CD14-positive monocyte (primary cell): Measurements from ENCODE around the gene NR6A1. TPM values are rescaled to one million over a fixed set of nuclear protein-coding genes. Genes with fewer than 3 reads are reported as not detected.

ENCODE experiments used
- DNase-seq, 3 donors: peaks; one replicate each; pipeline ENCODE4 v3.0.0-alpha.2; 2011 to 2022
- H2AFZ ChIP-seq: 2 replicates; pipeline ENCODE4 v1.6.0; 2012; ENCODE audit warnings: mild to moderate bottlenecking, low read depth, low read length, inconsistent platforms; ENCODE audit not compliant: insufficient read depth, poor library complexity, severe bottlenecking
- H3K27ac ChIP-seq, 2 donors: 1 replicate in 1 of 2; 2 replicates in 1 of 2; pipeline ENCODE4 v1.5.1; 2012 to 2013; ENCODE audit warnings: low read length in 2 of 2, control low read depth in 1 of 2, inconsistent platforms in 1 of 2, low read depth in 1 of 2, mild to moderate bottlenecking in 1 of 2
- H3K27me3 ChIP-seq, 2 donors: one replicate each; pipeline versions ENCODE4 v1.6.0 to v1.6.1; 2011 to 2013; ENCODE audit warnings: low read length in 2 of 2; ENCODE audit not compliant: control insufficient read depth in 2 of 2, insufficient read depth in 2 of 2
- H3K36me3 ChIP-seq, 2 donors: replicated peaks in 1 of 2; 1 replicate in 1 of 2; 2 replicates in 1 of 2; pipeline versions ENCODE4 v1.5.1 to v1.6.1; 2012 to 2013; ENCODE audit warnings: low read length in 2 of 2, control low read depth in 1 of 2, inconsistent platforms in 1 of 2, mild to moderate bottlenecking in 1 of 2; ENCODE audit not compliant: insufficient read depth in 2 of 2, control insufficient read depth in 1 of 2
- H3K4me1 ChIP-seq, 2 donors: 1 replicate in 1 of 2; 2 replicates in 1 of 2; pipeline versions ENCODE4 v1.5.1 to v1.6.1; 2012 to 2013; ENCODE audit warnings: low read length in 2 of 2, control low read depth in 1 of 2, inconsistent platforms in 1 of 2, mild to moderate bottlenecking in 1 of 2, moderate library complexity in 1 of 2; ENCODE audit not compliant: insufficient read depth in 2 of 2, control insufficient read depth in 1 of 2
- H3K4me2 ChIP-seq: replicated peaks from 2 replicates; pipeline ENCODE3; 2012; ENCODE audit warnings: low read length, moderate library complexity, mild to moderate bottlenecking; ENCODE audit not compliant: poor library complexity, severe bottlenecking; ENCODE audit errors: extremely low read depth
- H3K4me3 ChIP-seq, 3 experiments: fragments of 200-600 bp in 1 of 3; sonication (generic) in 1 of 3; replicated peaks in 1 of 3; 1 replicate in 2 of 3; 2 replicates in 1 of 3; pipeline ENCODE4 v1.5.1; 2011 to 2013; ENCODE audit warnings: low read length in 3 of 3, mild to moderate bottlenecking in 3 of 3, control low read depth in 2 of 3, low read depth in 2 of 3, inconsistent platforms in 1 of 3, moderate library complexity in 1 of 3
- H3K79me2 ChIP-seq: 2 replicates; pipeline ENCODE4 v1.6.0; 2012; ENCODE audit warnings: mild to moderate bottlenecking, control low read depth, inconsistent platforms, low read length, moderate library complexity; ENCODE audit not compliant: insufficient read depth
- H3K9ac ChIP-seq: 2 replicates; pipeline ENCODE4 v1.6.0; 2017; ENCODE audit warnings: low read length, mild to moderate bottlenecking; ENCODE audit not compliant: insufficient read depth, poor library complexity, severe bottlenecking
- H3K9me3 ChIP-seq, 2 donors: replicated peaks in 1 of 2; 1 replicate in 1 of 2; 2 replicates in 1 of 2; pipeline versions ENCODE4 v1.5.1 to v1.6.1; 2012 to 2013; ENCODE audit warnings: low read length in 2 of 2, control low read depth in 1 of 2; ENCODE audit not compliant: control insufficient read depth in 1 of 2, insufficient read depth in 1 of 2
- H4K20me1 ChIP-seq: 2 replicates; pipeline ENCODE4 v1.6.0; 2012; ENCODE audit warnings: mild to moderate bottlenecking, low read length, control low read depth, moderate library complexity; ENCODE audit not compliant: insufficient read depth
- H3K27ac Mint-ChIP-seq, 7 donors: one replicate each; pipeline ENCODE4 v1.8.0; 2020; ENCODE audit warnings: mild to moderate bottlenecking in 7 of 7, mixed read lengths in 7 of 7, moderate library complexity in 6 of 7, inconsistent platforms in 2 of 7
- H3K27me3 Mint-ChIP-seq, 3 donors: one replicate each; pipeline ENCODE4 v1.8.0; 2021 to 2022; ENCODE audit warnings: low read depth in 3 of 3, mild to moderate bottlenecking in 3 of 3, mixed read lengths in 3 of 3, moderate library complexity in 3 of 3, inconsistent platforms in 1 of 3
- H3K36me3 Mint-ChIP-seq, 2 donors: one replicate each; pipeline ENCODE4 v1.8.0; 2020; ENCODE audit warnings: mixed read lengths in 2 of 2, inconsistent platforms in 1 of 2, mild to moderate bottlenecking in 1 of 2
- H3K4me1 Mint-ChIP-seq: one replicate; pipeline ENCODE4 v1.8.0; 2020; ENCODE audit warnings: mild to moderate bottlenecking, mixed read lengths
- H3K4me3 Mint-ChIP-seq, 2 donors: one replicate each; pipeline ENCODE4 v1.8.0; 2020; ENCODE audit warnings: mild to moderate bottlenecking in 2 of 2, mixed read lengths in 2 of 2, moderate library complexity in 1 of 2
- H3K9me3 Mint-ChIP-seq, 7 donors: one replicate each; pipeline ENCODE4 v1.8.0; 2020 to 2022; ENCODE audit warnings: mixed read lengths in 7 of 7, mild to moderate bottlenecking in 6 of 7, moderate library complexity in 6 of 7, inconsistent platforms in 2 of 7
- CTCF ChIP-seq: fragments of 200-600 bp; IDR thresholded peaks from one replicate; pipeline ENCODE4 v1.8.0; 2022; ENCODE audit warnings: antibody characterized with exemption, mild to moderate bottlenecking
- WGBS: methylation state at CpG from one replicate; pipeline ENCODE4 v1.1.5; 2013; ENCODE audit warnings: missing lambda C conversion rate; ENCODE audit not compliant: insufficient coverage; 5-methylcytosine and 5-hydroxymethylcytosine counted together
- intact Hi-C, 2 donors: fragments of 100-400 bp; cut with micrococcal nuclease; formaldehyde crosslinking; loops; one replicate each; pipeline versions ENCODE4 v1.15.0 to v1.15.1; 2023
- polyA plus RNA-seq, 3 donors: library from polyadenylated mRNA; depleted of rRNA in 1 of 3; unstranded in 2 of 3; stranded (reverse) in 1 of 3; fragments of 300-500 nt in 2 of 3; fragments of >200 nt in 1 of 3; fragmentation: Illumina TruSeq in 2 of 3; gene quantifications; 1 replicate in 2 of 3; 2 replicates in 1 of 3; pipeline ENCODE4 v1.2.3, GENCODE V29; 2012 to 2021

The NR6A1 gene
- polyA plus RNA-seq, 3 donors: 0.15 to 2.9 (median 0.28) TPM

GRCh38 chr9:124768334-124768733 lies 2.8 kb downstream of the NR6A1 start:
- Histone ChIP-seq H4K20me1 (peaks cover 13% of the 10 kb centered on the region), H3K36me3 (no peaks in the 10 kb centered on the region), H3K27ac (no peak overlapping the region), H3K27me3 (peaks cover 0 to 16% of the 10 kb centered on the region in 2 donors), H3K4me3 (no peak overlapping the region), H3K4me2 (peak overlapping the region; percentile 99), H3K9me3 (no peaks in the 10 kb centered on the region), H3K9ac (no peak overlapping the region), H3K79me2 (peaks cover 30% of the 10 kb centered on the region), H2AFZ (no peak overlapping the region), H3K4me1 (peaks cover 31 to 54% of the 10 kb centered on the region in 2 donors)
- Mint-ChIP-seq H3K4me3 (peak overlapping the region in 1 of 2 donors; percentile 99), H3K27me3 (peaks cover 12 to 24% (median 18%) of the 10 kb centered on the region in 3 donors), H3K36me3 (peaks cover 0 to 7% of the 10 kb centered on the region in 2 donors), H3K9me3 (peaks cover 0 to 3% (median 0%) of the 10 kb centered on the region in 7 donors), H3K4me1 (peaks cover 58% of the 10 kb centered on the region), H3K27ac (no peak overlapping the region)
- WGBS: no CpG with 5 or more reads among the region's 3 CpGs
- intact Hi-C loops: no loop called here
- TF ChIP-seq CTCF: no peak
- DNase-seq: no peak

DNA sequence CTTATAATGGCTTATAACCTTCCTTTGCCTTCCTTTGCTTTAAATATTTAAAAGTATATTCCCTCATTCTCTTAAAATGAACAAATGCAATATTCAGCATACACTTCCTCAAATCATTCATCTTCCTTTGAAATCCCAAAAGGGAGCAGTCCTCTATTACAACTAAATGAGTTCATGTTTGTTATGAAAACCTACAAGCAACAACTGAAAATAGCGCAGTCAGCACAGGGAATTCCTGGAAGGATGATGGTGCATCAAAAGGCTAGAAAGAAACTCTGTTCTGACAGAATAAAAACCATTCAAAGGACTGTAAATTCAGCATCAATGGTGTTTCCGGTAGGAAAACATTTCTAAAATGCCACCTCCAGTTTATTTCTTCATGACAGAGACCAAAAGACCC lies 3.3 kb downstream of the NR6A1 start:
- no CpG with 5 or more reads among the region's 2 CpGs for WGBS
- H3K9me3 Mint-ChIP-seq: peaks cover 0 to 3% (median 0%) of the 10 kb centered on the region in 7 donors
- TF ChIP-seq CTCF: no peak
- intact Hi-C loops: no loop called here
- no peak overlapping the region for H3K9ac ChIP-seq
- peaks cover 31 to 54% of the 10 kb centered on the region in 2 donors for H3K4me1 ChIP-seq
- peaks cover 12 to 24% (median 18%) of the 10 kb centered on the region in 3 donors for H3K27me3 Mint-ChIP-seq
- H3K4me2 ChIP-seq: no peak overlapping the region
- H3K4me3 ChIP-seq: no peak overlapping the region
- peaks cover 13% of the 10 kb centered on the region for H4K20me1 ChIP-seq
- peaks cover 0 to 16% of the 10 kb centered on the region in 2 donors for H3K27me3 ChIP-seq
- DNase-seq: no peak
- peaks cover 35% of the 10 kb centered on the region for H3K79me2 ChIP-seq
- peaks cover 0 to 7% of the 10 kb centered on the region in 2 donors for H3K36me3 Mint-ChIP-seq
- H3K9me3 ChIP-seq: no peaks in the 10 kb centered on the region
- peaks cover 61% of the 10 kb centered on the region for H3K4me1 Mint-ChIP-seq
- H3K36me3 ChIP-seq: no peaks in the 10 kb centered on the region
- H3K27ac ChIP-seq: no peak overlapping the region
- no peak overlapping the region for H3K27ac Mint-ChIP-seq
- H2AFZ ChIP-seq: no peak overlapping the region
- no peak overlapping the region for H3K4me3 Mint-ChIP-seq
